Activated CD8-positive, alpha-beta memory T cell treated with anti-CD3 and anti-CD28 coated beads, Interleukin-2, amount 50 U/mL, for 4 hours (primary cell): ENCODE data around the gene RPL26.
A peak's percentile ranks its signal among the peaks of the same experiment; 100 is the strongest.
"Not testable (repeated sequence)": the region's sequence is repeated elsewhere in the genome, so short reads cannot be mapped to it uniquely, and the experiment has no call there.

Source experiments
- DNase-seq: peaks from one replicate; pipeline ENCODE4 v3.0.0-alpha.2; 2020

RPL26 gene

DNA sequence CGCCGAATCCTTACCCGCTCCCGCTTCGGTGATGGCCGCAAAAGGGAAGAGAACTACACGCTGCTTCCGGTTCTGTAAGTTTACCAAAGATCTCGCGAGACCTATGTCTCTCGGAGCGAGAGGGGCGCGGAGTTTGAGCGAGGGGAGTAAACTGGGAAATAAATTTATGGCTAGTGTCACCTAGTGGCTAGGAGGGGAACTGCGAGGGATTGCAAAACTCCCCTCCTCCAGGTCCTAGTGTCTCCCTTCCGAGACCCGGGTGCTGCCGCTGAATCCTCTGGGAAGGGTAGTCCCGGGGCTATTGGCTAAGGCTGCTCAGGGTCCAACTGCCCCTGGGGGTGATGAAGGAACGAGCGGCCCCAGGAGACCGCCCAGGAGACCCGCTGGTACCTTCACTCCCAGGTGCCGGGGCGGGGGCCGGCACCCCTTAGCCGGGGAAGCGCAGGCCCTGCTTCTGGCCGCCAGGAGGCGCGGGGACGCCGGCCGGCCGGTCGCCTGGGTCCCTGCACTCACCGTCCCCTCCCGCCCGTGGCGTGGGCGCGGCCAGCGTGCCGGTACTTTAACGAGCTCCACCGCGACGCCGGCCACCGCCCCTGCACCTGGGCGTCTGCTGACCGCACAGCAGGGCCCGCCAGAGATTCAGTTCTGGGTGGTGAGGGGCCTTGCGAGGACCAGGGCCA lies at the start of gene RPL26:
Gene RPL26, minus strand, starts transcription at position 51 of the 680 bp plus-strand sequence. CDS start 883 bp downstream, outside the sequence.
- peak; percentile 94 for DNase-seq

GRCh38 chr17:8430966-8431365 lies 48.0 kb upstream of the RPL26 start:
- no peak for DNase-seq

DNA sequence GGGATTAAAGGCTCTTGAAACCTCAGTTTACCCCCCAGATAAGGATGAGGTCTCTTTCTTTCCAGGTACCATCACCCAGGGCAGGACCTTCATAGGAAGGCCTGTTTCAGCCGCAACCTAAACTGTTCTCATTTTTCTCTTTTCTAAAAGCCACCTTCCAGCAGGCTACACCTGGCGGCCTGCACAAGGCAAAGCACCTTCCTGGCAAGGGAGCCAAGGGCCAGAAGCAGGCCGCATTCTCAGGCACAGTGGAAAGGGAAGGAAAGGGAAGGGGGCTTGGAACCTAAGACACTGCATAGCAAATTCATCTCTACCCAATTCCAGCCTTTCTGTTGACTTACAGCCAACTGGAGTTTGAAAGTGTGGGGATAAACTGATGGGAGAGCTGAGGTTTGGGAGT lies 43.8 kb upstream of the RPL26 start:
- DNase-seq = no peak

- no peak for DNase-seq
Observed at GRCh38 chr17:8426094-8426720, 43.2 kb upstream of the RPL26 start.

DNA sequence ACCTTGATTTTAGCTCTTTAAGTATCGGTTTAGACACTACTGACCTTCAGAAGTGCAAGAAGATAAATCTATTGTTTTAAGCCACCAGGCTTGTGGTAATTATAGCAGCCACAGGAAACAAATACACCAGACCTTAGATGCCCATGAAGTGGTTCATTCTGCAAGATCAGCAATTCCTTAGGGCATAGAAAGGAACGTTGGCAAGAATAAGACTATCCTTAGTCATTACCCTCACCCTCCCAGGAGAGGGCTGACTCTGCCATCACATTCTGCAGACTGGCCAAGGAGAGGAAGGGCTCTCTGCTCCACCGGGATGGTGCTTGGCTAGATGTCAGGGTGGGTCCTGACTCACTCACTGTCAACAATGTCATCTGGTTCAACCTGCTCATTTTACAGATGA lies 38.6 kb upstream of the RPL26 start:
- DNase-seq = no peak

DNA sequence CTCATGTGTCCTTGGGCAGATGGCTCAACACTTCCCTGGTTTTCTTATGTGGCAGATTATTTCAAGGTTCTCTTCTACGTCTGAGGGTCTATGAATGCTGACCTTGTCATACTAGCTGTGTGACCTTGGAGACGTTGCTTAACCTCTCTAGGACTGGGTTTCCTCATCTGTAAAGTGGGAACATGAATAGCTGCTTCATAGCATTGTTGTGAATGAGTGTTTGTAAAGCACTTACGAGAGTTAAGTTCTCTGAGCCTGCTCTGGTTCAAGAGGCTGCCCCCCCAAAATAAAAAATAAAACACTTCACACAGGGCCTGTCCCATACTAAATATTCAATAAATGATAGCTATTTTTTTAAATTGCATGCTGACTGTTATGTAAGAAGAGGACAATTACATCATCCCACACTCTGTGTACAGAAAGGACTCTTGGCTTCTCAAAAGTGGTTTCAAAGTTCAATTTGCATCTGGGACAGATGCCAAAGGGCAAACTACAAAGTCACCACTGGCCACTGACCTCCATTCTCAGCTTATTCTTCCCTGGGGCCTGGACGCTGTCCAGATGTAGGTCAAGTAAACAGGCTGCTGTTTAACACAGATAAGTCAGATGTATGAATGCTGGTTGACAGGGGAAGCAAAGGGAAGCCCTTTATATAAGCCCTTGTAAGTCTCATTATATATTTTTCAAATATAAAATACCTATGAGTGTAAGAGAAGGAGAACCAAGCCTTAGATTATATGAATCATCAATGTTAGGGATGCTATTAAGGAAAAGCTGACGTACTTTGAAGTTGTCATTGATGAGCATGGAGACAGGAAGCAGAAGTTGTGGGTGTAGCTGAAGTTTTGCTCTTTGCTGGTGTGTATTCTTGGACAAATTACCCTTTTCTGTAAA lies 37.3 kb upstream of the RPL26 start:
- DNase-seq = no peak

GRCh38 chr17:8419305-8419704 lies 36.3 kb upstream of the RPL26 start:
- no peak for DNase-seq

- no peak for DNase-seq
Observed at GRCh38 chr17:8418471-8418870, 35.5 kb upstream of the RPL26 start.

DNA sequence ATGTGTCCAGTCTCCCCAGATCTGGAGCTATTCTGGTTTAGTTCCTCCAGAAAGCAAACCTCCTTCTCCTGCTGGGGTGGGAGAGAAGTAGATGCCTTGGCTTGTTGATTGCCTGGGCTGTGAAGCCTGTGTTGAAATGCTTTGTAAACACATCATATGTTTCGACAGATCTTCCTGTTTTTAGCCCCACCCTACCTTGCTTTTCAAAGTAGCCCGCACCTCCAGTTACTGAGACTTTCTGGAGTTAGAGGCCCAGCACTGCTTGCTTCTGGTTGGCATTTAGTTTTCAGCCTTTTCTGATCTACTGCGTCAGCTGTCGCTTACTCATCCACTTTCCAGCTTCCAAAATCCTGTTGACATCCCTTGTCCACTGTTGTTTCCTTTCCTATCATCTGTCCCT lies 34.8 kb upstream of the RPL26 start:
- DNase-seq = no peak

- DNase-seq = no peak
Observed at GRCh38 chr17:8413938-8414337, 30.9 kb upstream of the RPL26 start.

DNA sequence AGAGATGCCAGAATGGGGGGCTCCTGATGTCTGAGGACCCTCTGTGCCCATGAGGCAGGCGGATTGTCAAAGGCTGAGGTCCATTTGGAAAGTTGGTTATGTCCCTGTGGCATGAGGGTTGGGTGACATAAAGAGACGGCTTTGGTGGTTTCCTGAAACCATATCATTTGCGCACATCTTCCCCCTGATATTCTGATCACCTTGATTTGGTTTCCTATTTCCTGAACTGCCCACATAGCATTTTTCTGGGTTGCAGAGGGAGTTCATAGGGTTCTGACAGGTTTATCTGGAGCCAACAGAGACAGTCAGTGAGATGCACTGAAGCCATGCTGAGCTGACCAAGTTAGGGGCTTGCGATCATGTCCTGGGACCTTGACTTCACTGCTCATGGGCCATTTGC lies 30.3 kb upstream of the RPL26 start:
- no peak for DNase-seq

DNA sequence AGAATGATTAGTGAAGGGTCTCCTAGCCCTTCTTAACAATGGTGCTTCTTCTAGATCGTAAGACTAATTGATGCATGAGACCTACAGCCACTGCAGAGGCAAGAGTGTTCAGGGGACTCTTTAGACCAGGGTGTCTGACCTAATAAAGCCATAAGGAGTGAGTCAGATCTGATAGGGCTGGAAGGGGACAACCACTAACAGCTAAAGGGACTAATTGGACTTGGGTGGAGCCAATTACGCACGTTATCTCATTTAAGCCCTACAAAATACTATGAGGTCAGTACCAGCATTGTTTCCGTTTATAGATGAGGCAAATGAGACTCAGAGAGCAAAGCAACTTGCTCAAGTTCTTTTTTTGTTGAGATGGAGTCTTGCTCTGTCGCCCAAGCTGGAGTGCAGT lies 29.1 kb upstream of the RPL26 start:
- no peak for DNase-seq

GRCh38 chr17:8410883-8411238 lies 27.9 kb upstream of the RPL26 start:
- DNase-seq = no peak

DNA sequence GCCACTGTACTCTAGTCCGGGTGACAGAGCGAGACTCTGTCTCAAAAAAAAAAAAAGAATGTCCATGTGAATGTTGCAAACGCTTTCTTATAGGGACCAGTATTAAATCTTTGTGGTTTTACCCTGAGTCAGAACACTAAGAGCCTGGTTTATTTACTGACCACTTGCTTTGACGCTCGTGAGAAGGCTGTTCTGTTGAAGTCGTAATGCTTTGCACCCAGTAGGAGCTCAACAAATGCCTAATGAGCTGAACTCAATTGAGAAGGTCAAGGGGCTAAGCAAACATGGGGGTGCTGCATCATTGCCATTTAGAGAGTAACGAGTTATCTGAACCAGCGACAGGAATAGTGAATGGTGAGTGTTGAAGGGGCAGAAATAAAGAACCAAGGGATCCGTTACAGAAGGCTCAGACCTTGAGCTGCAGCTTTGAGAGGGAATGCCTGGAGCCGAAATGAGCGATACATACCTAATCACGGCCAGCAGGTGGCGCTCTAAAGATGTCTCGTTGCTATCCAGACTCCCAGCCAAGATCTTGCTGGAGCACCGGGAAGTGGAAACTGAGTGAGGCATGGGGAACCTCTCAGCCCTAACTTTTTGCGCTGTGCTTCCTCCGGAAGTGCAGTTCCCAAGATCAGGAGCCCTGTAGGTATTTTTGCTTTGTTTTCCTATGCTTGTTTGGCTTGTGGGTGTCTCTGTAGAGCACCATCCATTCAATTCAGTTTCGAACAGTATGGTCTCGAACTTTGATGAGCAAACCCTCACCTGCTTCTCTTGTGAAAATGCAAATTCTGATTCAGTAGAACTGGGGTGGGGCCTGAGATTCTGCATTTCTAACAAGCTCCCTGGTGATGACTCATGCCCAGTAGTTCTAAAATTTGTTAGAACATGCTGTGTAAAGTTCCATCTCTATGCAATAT lies 27.2 kb upstream of the RPL26 start:
- DNase-seq = peak; percentile 80

DNA sequence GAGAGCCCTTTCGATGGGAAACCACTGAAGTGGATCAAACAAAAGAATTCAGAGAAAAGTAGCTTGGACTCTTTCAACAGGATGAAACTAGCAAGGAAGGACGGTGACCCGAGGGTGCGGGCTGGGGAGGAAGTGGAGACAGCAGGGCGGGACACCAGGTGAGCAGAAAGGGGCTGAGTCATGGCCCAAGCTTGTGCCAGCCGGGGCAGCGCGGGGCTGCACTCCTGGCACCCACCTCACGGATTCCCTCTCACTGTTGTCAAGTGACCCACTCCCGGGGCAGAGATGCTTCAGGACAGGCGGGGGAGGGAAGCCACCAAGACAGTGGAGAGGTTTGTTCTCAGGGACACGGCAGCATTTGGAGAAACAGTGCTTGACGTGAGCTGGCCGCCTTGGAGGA lies 25.4 kb upstream of the RPL26 start:
- DNase-seq = no peak

DNA sequence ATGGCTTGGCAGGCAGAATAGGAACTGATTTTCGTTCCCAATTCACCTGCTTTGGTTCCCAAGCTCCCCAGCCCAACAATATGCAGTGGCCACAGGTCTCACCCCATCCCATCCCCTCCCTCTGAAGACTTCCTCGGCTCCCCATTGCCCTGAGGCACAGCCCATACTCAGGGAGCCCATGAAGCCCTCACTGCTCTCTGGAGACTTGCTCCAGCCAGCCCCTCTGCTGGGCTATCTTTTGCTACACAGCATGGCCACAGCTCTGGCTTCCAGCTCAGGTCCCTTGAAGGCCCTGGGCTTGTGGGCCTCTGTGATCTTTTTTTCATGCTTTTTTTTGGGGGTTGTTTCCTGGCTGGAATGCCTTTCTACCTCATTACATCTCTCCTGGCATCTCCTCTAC lies 23.2 kb upstream of the RPL26 start:
- no peak for DNase-seq

GRCh38 chr17:8405499-8406016 lies 22.6 kb upstream of the RPL26 start:
- DNase-seq = no peak

DNA sequence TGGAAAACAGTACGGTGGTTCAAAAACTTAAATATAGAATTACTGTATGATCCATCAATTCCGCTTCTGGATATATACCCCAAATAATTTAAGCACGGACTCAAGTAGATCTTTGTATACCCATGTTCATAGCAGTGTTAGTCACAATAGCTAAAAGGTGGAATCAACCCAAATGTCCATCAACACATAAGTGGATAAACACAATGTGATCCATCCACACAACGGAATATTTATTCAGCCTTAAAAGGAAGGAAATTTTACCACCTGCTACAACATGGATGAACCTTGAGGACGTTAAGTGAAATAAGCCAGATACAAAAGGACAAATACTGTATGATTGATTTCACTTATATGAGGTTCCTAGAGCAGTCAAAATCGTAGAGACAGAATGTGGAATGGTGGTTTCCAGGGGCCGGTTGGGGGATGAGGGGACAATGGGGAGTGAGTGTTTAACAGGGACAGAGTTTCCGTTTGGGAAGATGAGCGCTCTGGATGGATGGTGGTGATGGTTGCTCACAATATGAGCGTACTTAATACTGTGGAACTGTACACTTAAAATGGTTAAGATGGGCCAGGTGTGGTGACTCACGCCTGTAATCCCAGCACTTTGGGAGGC lies 20.0 kb upstream of the RPL26 start:
- DNase-seq = no peak

DNA sequence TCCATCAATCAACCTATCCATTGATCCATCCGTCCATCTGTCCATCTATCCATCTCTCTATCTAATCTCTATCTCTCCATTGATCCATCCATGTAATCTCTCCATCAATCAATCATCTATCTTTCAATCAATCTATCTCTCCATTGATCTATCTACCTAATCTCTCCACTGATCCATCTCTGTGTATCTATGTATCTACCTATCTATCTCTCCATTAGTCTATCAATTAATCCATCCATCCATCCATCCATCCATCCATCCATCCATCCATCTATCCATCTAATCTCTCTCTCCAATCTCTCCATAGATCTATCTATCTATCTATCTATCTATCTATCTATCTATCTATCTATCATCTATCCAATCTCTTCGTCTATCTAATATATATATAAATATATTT lies 18.1 kb upstream of the RPL26 start:
- no peak for DNase-seq

DNA sequence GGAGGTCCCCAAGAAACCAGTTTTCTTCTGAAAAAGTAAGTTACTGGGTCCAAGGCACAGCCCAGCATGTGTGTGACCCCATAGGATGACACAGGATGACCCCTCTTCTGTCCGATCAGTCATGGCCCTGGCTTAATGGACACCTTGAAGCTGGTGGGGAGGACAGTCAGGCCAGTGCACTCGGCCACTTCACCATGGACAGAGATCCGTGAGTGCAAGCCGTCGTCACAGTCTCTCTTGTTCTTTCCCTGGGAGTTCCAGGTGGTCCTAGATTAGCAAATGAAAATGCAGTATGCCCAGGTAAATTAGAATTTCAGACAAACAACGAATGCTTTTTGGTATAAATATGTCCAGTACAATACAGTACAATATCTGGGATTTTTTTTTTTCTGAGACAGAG lies 16.0 kb upstream of the RPL26 start:
- DNase-seq = no peak

DNA sequence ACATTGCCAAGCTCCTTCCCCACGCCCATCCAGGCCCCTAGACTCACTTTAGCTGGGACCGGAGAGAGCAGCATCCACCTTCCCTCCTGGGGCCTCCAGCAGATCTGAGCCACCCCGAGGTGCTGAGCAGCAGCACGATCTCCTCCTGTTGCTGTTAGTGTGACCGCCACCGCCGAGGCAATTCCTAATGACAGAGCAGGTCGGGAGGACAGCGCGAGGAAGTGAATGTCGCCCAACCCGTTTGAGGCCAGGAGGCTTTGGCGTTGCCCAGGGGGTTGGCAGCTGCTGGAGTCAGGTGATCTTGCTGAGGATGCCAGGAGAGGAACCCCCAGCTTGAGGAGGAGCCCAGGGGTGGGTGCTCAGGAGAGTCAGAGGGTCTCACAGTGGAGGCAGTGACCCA lies 14.6 kb upstream of the RPL26 start, which contains the start of gene RNF222:
Gene RNF222, minus strand, starts transcription at position 192 of the 400 bp plus-strand sequence. CDS start 4,366 bp downstream, outside the sequence.
- no peak for DNase-seq

GRCh38 chr17:8394497-8394896 lies 11.5 kb upstream of the RPL26 start:
- not testable (repeated sequence) for DNase-seq
